Stimulated activated CD8-positive, alpha-beta memory T cell treated with anti-CD3 and anti-CD28 coated beads, Interleukin-7, amount 100 ng/mL, for 24 hours (primary cell): ENCODE measurements around the gene HOXA5.
A peak's percentile ranks its signal among the peaks of the same experiment; 100 is the strongest.

Source experiments
- DNase-seq: peaks from one replicate; pipeline ENCODE4 v3.0.0-alpha.2; 2020; ENCODE audit warnings: low read depth

Gene HOXA5

DNA sequence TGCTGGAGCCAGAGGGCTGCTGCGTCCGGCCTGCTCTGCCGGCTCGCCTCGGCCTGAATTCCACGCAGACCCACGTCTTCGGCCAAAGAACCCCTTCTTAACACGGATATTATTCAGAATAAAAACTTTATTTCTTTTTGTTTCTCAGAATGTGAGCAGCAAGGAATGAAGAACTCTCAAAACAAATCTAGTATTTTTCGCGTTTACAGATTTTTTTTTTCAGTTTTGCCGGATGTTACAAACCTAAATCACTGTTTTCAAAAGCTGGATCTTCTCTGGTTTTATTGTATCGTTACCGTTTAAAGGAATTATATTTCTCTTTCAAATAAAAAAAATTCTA lies 36.6 kb downstream of the HOXA5 start:
- no peak for DNase-seq

DNA sequence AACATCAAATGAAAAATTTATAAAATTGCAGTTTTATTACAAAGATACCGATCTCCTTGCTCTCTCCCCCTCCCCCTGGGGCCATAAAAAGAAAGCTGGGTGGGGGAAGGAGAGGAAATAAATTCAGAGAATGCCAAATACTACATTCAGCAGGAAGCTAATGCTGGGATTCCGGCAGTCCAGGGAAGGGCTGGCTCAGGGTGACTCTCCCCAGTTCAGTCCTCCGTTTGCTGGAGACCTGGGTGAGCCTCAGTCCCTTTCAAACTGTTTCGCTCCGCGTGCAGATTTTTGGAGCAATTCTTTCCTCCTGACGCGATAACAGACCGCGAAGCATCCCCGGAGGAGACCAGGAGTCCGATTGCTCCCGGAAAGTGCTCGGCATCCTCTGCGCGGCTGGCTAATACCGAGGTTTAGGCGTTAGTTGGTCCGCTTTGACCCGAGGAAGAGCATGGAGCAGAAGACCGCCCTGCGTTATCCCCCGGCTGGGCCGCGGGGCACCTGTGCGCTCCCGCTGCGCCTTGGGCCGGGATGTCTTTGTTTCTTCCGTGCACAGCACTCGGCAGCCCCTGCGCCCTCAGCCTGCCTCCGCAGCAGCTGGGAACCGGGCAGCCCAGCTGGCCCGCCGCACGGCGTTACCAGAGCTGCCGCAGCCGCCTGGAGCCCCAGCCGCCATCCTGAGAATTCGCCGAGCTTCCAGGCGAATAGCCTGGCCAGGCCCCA lies 37.1 kb downstream of the HOXA5 start:
- no peak for DNase-seq

DNA sequence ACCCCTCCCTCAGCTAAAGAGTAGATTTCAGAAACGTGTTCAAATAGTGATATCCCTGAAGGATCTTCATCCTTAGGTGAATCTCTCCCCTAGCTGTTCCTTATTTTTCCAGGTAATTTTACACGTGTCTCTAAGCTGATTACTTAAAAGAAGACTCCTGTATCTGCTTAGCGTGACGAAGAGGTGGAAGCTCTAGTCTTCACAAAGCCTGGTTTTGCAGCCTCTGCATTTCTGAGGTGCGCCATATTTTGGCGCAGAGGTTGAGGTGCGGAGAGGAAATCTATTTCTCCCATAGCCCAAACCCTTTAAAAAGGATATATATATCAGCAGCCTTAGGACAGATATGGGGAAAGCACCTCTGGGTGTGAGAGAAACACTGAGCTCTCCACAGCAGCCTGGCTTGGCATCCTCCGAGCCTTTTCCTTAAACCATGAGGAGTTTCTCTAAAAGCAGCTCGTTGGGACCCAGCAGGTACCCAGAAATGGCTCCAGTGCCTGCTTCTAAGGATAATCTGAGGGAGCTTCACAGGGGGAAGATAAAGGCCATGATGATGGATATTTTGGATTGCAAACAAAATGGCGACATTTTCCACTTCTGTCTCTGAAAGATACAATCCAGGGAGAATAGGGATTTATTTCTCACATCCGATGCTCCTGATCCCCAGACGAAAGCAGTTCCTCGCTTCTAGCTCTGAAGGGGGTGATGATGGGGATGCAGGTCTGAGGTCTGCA lies 38.0 kb downstream of the HOXA5 start:
- DNase-seq, result no peak

DNA sequence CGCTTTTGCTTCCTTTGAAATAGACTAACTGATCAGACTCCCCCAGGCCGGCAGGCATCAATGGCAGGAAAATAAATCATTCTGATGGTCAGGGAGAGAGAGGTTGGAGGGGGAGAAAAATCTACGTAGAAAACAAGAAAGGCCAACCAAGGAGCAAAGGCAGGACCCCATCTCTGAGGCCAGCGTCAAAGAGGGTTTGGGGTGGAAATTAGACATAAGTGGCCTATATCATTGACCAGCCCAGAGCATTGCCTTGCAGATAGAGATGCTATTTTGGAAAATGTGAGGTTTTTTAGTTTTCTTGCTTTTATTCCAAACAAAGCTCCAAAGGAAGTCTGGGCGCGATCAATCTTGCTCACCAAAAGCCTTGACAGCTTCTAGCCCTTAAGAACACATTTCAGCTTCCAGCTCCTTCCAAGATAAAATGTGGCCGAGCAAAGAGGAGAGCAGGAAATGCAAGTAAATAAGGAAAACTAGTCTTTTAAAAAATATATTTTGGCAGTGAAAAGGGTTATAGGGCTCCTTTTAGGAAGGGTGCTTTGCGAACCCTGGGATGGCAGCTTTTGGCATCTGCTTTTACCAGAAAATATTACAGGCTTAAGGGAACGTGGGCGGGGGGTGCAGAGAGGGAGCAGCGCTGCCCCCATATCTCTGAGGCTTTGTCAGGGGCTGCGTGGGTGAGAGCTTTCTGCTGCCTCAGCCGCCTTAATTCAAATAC lies 39.0 kb downstream of the HOXA5 start:
- no peak for DNase-seq

DNA sequence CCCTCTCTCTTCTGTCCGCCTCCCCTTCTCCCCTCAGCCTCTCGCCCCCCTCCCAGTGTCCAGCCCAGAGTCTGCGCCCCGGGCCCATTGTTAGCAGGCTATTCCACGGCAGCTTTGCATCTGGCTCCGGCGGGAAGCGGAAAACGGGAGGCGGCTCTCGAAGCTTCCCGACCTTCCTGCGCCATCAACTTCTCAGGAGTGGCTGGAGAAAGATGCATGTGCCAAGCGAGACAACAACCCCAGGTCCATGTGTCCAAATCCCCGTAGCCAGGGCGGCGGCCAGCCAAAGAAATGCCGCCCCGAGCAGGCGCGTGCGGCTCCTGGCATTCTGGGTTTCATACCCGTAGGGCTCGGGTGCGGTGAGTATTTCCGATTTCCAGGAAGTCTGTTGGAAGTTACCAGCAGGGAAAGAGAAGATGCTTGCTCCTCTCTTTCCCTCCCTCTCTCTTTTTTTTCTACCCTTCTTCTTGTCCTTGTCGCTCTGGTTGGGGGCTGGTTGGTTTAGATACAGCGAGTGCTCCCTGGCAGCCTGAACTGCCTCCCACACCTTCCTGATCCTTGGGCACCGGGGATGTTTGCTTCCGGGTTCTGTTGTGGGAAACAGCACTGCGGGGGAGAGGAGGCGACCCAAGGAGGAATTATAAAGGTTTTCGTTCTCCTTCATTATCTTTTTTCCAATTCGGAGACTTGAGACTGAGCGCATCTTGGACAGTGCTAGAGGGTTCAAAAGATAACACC lies 39.8 kb downstream of the HOXA5 start:
- DNase-seq, result no peak

DNA sequence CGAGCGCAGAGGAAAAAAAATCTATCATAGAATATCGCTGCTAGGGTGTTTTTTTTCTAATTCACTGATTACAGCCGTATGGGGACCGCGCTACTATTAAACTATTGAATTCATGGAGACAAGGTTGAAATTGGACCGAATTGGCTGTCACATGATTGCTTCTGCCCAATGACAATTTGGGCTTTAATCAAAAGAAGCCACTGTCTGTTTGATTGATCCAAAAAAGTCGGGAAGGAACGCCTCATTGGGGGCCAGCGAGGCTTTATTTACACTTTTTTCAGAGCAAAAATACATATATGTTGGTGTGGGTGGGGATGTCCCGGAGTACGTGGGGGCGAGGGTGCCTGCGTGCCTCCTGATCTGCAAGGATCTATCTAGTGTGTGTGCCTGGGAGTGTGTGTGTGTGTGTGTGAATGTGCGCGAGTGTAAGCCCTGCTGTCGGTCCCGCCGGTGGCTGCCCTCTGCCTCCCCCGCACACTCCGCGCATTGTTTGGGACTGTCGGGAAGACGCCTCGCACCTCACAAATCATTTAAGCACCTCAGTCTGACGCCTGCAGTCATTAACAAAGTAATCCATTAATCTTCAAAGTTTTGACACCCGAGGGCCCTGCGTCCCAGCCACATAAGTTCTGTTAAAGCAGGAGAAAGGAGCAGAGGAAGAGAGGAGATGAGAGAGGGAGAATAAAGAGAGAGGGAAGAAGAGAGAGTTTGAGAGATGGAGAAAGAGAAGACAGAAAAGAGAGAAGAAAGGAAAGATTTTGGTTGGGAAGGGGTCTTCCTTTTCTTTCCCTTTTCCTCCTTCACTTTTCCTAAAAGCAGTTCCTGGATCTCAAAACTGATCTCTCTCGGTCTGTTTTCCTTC lies 40.7 kb downstream of the HOXA5 start, which contains the start of gene HOXA2:
HOXA2 (minus strand) TSS at position 103 of the 862 bp plus-strand sequence. CDS start 183 bp downstream, outside the sequence.
- no peak for DNase-seq

DNA sequence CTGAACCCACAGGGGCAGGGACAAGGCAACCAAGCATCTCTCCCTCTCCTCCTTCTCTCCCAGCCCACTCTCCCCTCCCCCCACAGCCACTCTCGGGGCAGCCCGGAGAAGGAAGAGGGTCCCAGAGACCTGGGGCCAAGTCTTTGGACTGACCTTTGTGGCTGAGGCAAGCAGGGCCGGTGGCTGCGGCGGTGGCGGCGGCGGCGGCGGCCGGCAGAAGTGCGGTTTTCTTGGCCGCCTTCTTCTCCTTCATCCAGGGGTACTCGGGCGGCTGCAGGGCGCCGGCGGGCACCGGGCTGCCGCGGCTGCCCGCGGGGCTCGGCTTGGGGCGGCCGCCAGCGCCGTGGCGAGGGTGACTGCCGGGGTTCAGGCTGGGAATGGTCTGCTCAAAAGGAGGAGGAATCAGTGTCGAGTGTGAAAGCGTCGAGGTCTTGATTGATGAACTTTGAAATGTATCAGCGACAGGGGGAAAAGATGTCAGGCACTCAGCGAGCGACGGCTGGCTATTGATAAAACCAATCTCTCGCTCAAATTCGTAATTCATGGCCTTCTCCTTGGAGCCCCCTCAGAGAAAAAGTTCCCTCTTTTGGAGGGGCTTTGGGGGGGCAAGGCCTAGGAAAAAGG lies 41.4 kb downstream of the HOXA5 start:
- DNase-seq, result no peak

DNA sequence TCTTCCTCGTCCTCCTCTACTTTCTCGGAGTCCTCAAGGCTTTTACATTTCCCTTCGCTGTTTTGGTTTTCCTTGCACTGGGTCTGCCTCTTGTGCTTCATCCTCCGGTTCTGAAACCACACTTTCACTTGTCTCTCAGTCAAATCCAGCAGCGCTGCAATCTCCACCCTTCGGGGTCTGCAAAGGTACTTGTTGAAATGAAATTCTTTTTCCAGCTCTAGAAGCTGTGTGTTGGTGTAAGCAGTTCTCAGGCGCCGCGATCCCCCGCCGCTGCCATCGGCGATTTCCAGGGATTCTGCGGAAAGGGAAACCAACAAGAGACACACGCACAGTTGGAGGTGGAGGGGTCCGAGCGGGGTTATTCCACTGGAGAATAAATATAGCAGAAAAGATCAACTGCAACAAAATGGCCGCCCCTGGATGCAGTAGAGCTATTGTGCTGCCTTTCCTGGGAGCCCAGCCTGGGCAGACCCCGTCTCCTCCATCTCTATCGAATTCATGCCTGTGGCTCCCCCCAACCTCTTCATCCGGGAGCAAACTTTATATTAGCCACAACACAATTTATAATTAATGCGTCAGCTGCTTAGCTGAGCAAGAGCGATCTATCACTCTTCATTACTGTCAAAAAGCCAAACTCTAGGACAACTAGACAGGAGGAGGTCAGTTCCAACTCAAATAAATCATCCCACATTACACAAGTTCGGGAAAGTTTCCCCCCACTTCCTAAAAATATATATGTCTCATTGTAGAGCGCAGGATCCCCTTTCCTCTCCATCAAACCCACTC lies 42.1 kb downstream of the HOXA5 start:
- DNase-seq, result no peak

DNA sequence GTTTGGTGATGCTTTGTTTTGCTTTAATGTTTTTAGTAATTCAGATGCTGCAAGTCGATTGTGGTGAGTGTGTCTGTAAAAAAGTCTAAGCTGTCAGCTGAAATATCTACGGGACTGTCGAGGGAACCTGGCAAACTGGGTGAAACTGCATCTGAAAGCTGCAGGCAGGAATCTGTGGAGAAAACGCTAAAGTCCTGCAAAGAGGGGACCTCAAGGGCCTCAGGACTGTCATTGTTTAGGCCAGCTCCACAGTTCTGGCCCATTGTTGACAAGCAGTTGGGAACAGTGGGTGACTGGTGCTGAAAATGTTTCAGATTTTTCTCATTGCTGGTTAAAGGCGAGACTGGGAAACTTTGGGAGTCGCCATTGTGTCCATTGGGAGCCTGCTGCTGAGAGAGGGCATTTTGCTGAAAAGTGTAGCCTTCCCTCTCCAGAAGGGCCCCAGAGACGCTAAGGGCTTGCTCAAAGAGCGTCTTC lies 42.7 kb downstream of the HOXA5 start:
- no peak for DNase-seq

DNA sequence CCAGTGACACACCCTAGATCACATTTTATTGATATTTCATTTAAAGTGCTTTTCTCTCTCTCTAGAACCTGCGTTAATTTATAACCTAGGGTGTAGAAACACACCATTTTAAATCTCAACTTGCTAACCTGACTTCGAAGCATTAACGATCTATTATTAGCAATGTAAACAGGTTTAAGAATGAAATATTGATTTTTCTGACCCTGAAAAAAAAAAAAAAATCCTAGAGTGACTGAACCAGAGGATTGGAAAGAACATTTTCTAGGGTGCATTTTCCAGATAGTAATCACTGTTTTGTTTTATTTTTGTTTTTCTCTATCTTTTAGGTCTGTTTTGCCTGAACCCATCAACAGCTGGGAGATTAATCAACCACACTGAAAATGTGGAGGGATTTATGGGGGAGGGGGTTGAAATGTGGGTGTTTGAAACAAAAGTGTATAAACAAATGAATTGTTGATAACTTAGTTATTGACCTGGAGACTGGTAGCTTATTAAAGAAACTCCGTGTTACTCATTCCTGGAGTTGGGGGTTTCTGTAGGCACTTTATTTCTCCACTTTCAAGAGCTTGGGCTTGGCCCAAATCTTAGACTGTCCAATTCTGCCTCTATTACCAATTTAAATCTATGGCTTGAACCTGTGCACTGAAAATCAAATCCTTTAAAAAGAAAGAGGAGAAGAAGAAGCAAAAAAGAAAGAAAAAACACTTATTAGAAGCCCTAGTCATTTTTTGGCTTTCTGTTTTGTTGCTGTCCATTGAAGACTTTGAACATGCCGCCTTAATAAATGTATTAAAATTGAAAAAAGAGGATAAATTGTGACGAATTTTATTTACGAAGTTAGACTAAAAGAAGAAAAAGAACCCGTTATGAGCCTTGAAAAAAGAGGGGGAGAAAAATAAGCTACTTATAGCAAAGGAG lies 43.8 kb downstream of the HOXA5 start:
- DNase-seq, result no peak

DNA sequence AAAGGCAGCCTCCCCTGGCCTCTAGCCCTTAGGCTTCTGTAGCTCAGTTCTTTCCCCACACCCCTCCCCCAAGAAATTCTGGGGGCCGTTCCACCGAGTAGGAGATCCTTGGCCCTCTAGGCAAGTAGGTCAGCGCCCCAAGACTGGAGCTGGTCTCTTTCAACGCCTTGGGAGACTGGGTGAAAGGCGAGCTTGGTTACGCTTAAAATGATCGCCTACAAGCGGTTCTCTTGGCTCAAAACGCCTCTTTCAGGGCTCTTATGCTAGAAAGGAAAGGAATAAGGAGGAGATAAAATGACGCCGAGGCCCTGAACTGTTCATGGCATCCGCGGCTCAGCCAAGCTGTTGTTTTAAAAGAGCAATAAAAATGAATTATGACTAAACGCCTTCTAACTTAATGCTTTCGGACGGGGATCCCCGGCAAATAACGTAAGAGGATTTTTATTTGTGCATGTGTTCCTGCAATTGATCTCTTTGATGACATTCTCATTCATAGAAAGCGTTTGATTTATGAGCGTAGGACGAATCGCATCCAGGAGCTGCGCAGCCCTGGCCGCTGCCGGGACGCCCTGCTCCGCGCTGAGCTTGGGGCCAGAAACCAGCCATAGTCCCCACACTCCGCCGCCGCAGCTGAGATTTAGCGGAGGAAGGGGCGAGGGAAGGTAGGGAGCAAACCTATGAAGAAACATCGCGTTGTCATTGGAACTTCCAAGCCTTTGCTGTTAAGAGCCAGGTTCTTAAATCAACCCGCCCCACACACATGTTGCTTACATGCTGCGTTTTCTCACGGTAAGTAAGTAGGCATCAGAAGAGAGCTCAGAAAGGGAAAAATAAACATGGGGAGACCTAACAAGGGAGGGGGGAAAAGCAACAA lies 44.7 kb downstream of the HOXA5 start:
- no peak for DNase-seq

DNA sequence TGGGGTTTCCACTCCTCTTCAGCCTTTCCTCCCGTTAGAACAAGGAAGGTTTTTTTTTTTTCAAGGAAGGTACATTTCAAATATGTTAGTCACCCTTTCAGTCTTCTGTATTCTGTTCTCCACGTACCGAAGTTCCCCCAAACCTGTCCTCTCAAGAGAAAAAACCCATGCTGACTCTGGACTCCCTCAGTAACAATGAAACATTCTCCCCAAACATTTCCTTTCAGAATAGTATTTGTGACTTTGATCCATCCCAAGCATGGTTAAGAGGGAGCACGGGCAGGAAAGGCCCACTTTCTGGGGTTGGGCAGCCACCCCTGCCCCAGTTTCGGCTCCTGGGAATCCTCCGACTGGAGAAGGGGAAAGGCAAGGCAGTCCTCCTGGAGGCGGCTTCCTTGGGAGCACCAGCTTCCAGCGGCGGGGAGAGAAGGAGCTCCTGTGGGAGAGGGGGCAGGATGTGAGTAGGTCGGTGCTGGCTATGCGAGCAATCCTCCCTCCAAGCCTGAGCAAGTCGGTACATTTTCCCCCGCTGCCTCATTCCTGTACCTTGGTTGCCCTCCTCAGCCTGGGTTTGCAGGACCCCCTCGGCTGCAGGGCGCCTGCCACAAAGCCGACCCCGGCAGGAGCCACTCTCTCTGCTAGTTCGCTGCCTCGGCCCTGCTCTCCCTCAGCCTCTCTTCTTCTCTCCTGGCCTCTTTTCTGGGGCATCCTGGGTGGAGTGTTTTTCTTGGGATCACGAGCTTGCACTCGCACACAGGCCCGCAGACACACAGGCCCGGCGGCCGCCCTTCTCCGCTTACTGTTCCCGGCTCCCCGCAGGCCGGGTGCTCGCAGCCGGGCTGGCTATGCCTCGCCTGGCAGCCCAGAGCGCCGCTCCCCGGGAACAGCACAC lies 45.5 kb downstream of the HOXA5 start:
- no peak for DNase-seq

DNA sequence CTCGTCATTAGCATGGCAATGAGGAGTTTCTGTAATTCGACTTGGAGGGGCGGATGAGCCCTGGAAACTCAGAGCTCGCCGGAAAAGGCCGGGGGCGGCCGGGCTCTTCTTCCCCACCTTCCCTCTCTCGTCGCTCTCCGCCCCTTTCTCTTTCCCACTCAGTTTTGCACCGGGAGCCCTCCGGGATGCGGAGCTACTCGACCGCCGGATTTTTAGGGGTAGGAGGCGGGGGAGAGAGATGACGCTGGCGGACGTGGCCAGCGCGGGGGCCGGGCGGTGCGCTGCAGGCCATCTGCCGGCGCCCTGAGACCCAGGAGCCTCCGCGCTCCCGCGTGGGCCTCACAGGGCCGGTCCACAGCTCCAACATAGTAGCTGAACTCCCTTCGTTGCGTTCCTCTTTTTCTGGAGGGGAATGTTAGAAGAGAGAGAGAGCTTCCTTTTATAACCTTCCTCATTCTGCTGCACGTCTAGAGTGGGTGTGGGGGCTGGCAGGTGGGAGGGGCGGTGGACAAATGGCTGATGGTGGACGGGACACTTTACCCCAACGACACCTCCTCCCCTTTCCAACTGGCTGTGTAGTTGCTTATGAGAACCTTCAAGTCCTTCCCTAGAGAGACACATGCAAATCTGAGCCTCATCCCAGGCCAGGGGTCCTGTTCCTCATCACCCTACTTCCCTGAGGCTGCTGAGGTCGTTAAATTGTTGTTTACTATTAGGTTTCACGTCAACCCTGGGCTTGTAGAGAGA lies 46.5 kb downstream of the HOXA5 start:
- no peak for DNase-seq

DNA sequence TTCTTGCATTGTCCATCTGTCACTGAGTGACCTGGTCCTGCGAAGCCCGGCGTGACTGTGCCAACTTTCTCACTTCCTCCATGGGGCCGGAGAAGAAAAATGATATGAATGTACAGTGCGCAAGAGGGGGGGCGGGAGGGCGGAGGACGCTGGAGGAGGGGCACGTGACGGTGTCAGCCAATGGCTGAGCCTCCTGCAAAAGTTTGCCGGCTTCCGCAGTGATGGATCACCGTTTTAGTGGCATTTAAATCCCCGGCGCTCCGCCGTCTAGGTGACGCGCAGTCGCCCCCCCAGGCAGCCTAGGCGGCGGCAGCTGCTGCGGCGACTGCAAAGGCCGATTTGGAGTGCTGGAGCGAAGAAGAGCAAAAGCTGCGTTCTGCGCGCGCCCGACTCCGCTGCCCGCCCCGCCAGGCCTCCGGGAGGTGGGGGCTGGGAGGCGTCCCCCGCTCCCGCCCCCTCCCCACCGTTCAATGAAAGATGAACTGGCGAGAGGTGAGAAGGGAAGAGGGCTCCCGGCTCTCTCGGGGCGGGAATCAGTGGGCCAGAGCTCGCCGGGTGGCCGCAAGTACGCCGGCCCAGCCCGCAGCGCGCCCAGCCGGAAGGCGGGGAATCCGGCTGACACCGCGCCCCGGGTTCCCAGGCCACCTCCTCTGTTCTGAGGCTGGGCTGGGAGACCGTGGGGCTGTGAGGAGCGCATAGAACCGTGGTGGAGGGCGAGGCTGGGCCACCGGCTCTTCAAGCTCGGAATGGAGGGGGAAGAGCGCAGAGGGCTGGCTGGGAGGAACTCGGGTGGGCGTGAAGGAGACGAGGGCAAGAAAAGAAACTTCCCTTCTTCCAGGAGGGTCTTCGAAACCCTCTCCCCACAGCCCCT lies 47.3 kb downstream of the HOXA5 start, which contains the start of gene HOXA1:
HOXA1 (minus strand) TSS at position 104 of the 871 bp plus-strand sequence; CDS start at position 16, 88 bp downstream.
- DNase-seq, result peak; percentile 40
